Cardiac muscle cell (in vitro differentiated cells and primary cell): ENCODE measurements around the gene ZNF474. TPM values are rescaled to one million over a fixed set of nuclear protein-coding genes. Genes with fewer than 3 reads are reported as not detected.

ENCODE experiments used
- DNase-seq, 2 donors: peaks; one replicate each; pipeline versions ENCODE4 v3.0.0 to v3.0.0-alpha.2; 2010 to 2017; ENCODE audit warnings: low read depth in 1 of 2, low spot score in 1 of 2
- H3K27ac ChIP-seq: fragments of 200-600 bp; sonication (generic); 2 replicates; pipeline ENCODE4 v1.5.1; 2016
- H3K27me3 ChIP-seq: fragments of 200-600 bp; sonication (generic); 2 replicates; pipeline ENCODE4 v1.6.0; 2016; ENCODE audit warnings: control low read depth
- H3K36me3 ChIP-seq: fragments of 200-600 bp; sonication (generic); 2 replicates; pipeline ENCODE4 v1.5.1; 2016; ENCODE audit warnings: control low read depth
- H3K4me1 ChIP-seq: fragments of 200-600 bp; sonication (generic); 2 replicates; pipeline ENCODE4 v1.8.1; 2017; ENCODE audit warnings: low read depth, mild to moderate bottlenecking, mixed run types
- H3K4me3 ChIP-seq: fragments of 200-600 bp; sonication (generic); 2 replicates; pipeline ENCODE4 v1.5.1; 2016; ENCODE audit warnings: mild to moderate bottlenecking
- H3K9me3 ChIP-seq: fragments of 200-600 bp; sonication (generic); 2 replicates; pipeline ENCODE4 v1.5.1; 2017; ENCODE audit warnings: low read depth, mild to moderate bottlenecking, control low read depth
- polyA plus RNA-seq: library from polyadenylated mRNA; unstranded; fragments of >200 nt; fragmentation: Nextera tagmentation; extraction: Ambion mirVana; gene quantifications from 2 replicates; pipeline ENCODE4 v1.2.1, GENCODE V29; 2016
- total RNA-seq: library from RNA; depleted of rRNA; stranded (reverse); fragments of >200 nt; gene quantifications from 2 replicates; pipeline ENCODE4 v1.2.3, GENCODE V29; 2016
- TF ChIP-seq, protein P1 (sequence below): IDR thresholded peaks from 2 replicates; pipeline ENCODE4 v1.5.1; 2012; ENCODE audit warnings: low read depth, mild to moderate bottlenecking, low read length

The ZNF474 gene
- total RNA-seq (not detected in 2 replicates), polyA plus RNA-seq (not detected in 2 replicates)

DNA sequence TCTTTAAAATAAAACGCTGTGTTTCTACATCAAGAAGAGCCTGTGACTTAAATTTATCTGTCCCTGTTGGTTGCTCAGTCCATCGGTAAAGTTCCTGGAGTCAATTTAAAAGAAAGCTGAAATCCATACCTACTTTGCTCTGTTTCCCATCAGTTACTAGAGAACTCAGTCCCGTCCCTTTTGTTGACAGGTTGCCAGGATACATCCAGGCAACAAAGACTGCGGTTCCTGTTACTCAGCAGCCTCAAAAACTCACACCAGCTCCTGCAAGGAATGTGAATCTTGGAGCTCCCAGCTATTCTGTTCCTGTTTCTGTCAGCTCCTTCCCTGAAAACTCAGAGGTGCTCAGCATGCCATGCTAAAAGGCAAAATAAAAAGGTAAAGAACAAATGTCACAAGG lies at the start of gene ZNF474:
Gene ZNF474 (plus strand): TSS at position 241 of the 400 bp plus-strand sequence. CDS start 22,445 bp downstream, outside the sequence.
- Histone ChIP-seq H3K27ac (peak within 1 kb of the TSS; percentile 9), H3K4me3 (no peak within 1 kb of the TSS), H3K9me3 (no peaks in the 10 kb centered on the region), H3K4me1 (peaks cover 7% of the 10 kb centered on the region), H3K36me3 (no peaks in the 10 kb centered on the region), H3K27me3 (no peaks in the 10 kb centered on the region)
- DNase-seq: peak; percentile 70 to 97
- TF ChIP-seq, protein P1, sequence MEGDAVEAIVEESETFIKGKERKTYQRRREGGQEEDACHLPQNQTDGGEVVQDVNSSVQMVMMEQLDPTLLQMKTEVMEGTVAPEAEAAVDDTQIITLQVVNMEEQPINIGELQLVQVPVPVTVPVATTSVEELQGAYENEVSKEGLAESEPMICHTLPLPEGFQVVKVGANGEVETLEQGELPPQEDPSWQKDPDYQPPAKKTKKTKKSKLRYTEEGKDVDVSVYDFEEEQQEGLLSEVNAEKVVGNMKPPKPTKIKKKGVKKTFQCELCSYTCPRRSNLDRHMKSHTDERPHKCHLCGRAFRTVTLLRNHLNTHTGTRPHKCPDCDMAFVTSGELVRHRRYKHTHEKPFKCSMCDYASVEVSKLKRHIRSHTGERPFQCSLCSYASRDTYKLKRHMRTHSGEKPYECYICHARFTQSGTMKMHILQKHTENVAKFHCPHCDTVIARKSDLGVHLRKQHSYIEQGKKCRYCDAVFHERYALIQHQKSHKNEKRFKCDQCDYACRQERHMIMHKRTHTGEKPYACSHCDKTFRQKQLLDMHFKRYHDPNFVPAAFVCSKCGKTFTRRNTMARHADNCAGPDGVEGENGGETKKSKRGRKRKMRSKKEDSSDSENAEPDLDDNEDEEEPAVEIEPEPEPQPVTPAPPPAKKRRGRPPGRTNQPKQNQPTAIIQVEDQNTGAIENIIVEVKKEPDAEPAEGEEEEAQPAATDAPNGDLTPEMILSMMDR: no peak

DNA sequence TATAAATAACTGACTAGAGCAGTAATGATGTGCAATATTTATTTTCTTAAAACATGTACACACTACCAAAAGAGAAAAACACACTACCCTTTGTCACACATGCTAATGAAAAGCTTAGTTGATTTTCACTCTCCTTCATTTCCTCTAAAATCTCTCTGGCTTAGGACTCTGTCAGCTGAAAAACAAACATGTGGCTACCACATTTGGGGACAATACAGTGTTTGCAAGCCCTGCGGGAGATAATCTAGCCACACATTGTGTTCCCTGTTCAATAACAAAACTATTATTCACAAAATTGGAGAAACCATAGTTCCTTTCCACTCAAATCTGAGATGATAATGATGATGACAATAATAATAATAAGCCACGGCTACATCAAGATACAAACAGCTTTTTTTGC lies 47.8 kb upstream of the ZNF474 start:
- H3K4me1 ChIP-seq: no peaks in the 10 kb centered on the region
- TF ChIP-seq, protein P1: no peak
- no peak overlapping the region for H3K4me3 ChIP-seq
- peaks cover 24% of the 10 kb centered on the region for H3K27me3 ChIP-seq
- no peaks in the 10 kb centered on the region for H3K36me3 ChIP-seq
- no peak for DNase-seq
- no peak overlapping the region for H3K27ac ChIP-seq
- no peaks in the 10 kb centered on the region for H3K9me3 ChIP-seq

DNA sequence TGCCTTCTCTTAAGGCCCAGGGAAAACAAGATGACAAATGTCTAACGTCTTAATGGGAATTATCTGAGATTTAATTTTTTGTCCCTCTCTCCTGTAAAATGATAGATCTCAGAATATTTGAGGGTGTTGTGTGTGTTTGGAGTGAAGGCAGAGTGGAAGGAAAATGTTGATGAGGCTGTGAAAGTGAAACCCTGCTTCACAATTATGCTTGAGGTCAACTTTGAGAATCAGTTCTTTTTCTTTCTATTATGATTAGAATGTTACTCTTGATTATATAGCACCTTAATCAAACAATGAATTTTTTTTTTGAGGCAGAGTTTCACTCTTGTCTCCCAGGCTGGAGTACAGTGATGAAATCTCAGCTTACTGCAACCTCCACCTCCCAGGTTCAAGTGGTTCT lies 45.8 kb upstream of the ZNF474 start:
- DNase-seq: no peak
- no peaks in the 10 kb centered on the region for H3K9me3 ChIP-seq
- TF ChIP-seq, protein P1: no peak
- H3K27me3 ChIP-seq: peaks cover 10% of the 10 kb centered on the region
- H3K4me3 ChIP-seq: no peak overlapping the region
- no peak overlapping the region for H3K27ac ChIP-seq
- H3K36me3 ChIP-seq: no peaks in the 10 kb centered on the region
- H3K4me1 ChIP-seq: no peaks in the 10 kb centered on the region

DNA sequence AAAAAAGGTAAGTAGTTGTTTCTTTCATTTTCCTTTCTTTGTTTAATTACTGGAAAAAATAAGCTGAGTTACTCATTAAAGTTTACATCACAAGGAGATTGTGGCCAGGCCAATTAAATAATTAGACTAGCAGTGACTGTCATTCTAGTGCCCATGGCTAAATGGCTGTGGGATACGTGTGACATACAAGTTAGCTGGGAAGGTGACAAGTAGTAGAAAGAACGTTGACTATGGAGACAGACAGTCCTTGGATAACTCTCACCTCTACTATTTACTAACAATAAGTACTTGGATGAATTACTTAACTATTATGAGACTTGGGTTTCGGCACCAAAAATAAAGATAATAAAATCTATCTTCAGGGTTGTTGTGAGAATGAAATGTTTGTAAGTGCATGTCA lies 44.3 kb upstream of the ZNF474 start:
- no peaks in the 10 kb centered on the region for H3K36me3 ChIP-seq
- no peak for DNase-seq
- no peak overlapping the region for H3K4me3 ChIP-seq
- TF ChIP-seq, protein P1: no peak
- H3K4me1 ChIP-seq: no peaks in the 10 kb centered on the region
- no peaks in the 10 kb centered on the region for H3K27me3 ChIP-seq
- H3K27ac ChIP-seq: no peak overlapping the region
- no peaks in the 10 kb centered on the region for H3K9me3 ChIP-seq

DNA sequence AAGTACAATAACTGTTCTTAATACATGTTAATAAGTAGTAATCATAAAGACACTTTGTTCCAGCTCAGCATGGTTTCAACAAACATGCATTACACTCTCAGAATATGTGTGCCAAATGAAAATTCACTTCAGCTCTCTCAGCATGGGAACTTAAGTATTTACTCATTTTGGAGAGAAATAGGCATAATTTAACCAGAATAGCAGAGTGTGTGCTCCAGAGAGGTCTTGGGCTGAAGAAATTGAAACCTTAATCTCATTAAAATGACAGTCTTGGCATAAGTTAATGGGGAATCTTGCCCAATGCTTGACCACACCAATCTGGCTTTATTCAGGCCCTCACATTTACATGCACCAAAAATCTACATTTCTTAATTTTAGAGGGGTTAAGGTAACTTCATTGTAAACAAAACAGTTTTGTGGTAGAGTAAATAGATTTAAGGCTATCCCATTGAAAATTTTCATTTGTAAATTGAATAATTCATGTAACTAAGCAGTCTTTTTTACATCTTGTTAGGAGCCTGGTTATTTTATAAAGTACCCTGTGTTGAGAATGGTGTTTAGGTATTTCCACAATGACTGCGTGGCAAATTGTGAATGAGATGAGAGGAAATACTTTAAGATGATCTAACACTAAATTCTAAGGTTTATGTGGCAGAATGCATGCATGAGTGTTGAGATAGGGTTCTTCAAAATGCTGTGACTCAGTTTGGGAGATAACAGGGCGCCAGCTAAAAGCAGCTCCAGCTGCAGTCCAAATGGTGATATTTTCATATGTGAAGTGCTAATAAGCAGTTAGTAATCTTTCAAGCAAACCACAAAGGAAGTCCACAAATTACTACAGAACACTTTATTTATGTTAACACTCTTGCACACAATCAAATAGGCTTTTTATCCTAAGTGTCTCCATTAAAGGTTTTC lies 40.0 kb upstream of the ZNF474 start:
- Histone ChIP-seq H3K36me3 (no peaks in the 10 kb centered on the region), H3K4me1 (no peaks in the 10 kb centered on the region), H3K27ac (no peak overlapping the region), H3K27me3 (no peaks in the 10 kb centered on the region), H3K4me3 (no peak overlapping the region), H3K9me3 (no peaks in the 10 kb centered on the region)
- TF ChIP-seq, protein P1: no peak
- peak in 1 of 2 donors; percentile 87 for DNase-seq
